Activated CD4-positive, alpha-beta memory T cell treated with anti-CD3 and anti-CD28 coated beads for 36 hours (primary cell): ENCODE results near the gene TOMM6. TPM values are rescaled to one million over a fixed set of nuclear protein-coding genes. Genes with fewer than 3 reads are reported as not detected.

Experiments
- CTCF ChIA-PET: fragments of 350-600 bp; sonication (Branson Sonifier 250); formaldehyde crosslinking; loops from one replicate; lab custom pipeline; 2021; ENCODE audit warnings: antibody characterized with exemption, inconsistent platforms; lab: Charles Lee
- POLR2A ChIA-PET: fragments of 350-600 bp; sonication (Branson Sonifier 250); formaldehyde crosslinking; loops from one replicate; lab custom pipeline; 2021; ENCODE audit warnings: antibody characterized with exemption; lab: Charles Lee
- DNase-seq: peaks from one replicate; pipeline ENCODE4 v3.0.0-alpha.2; 2020
- H3K27ac Mint-ChIP-seq: one replicate; pipeline ENCODE4 v1.8.0; 2021; ENCODE audit warnings: mixed read lengths
- H3K27me3 Mint-ChIP-seq: one replicate; pipeline ENCODE4 v1.8.0; 2021; ENCODE audit warnings: mixed read lengths
- H3K36me3 Mint-ChIP-seq: one replicate; pipeline ENCODE4 v1.8.0; 2021; ENCODE audit warnings: mixed read lengths
- H3K4me1 Mint-ChIP-seq: one replicate; pipeline ENCODE4 v1.8.0; 2021; ENCODE audit warnings: low read depth, mixed read lengths
- H3K4me3 Mint-ChIP-seq: one replicate; pipeline ENCODE4 v1.8.0; 2021; ENCODE audit warnings: mild to moderate bottlenecking, mixed read lengths
- H3K9me3 Mint-ChIP-seq: one replicate; pipeline ENCODE4 v1.8.0; 2021; ENCODE audit warnings: mixed read lengths
- intact Hi-C: fragments of 100-400 bp; cut with micrococcal nuclease; formaldehyde crosslinking; loops from one replicate; pipeline ENCODE4 v1.15.1; 2023
- total RNA-seq, 2 experiments: library from RNA; stranded (reverse); gene quantifications; one replicate each; pipeline ENCODE4 v1.2.3, GENCODE V29; 2021

TOMM6 gene
- 100 to 1,000 TPM; 264 to 280 TPM for total RNA-seq

- peak within 1 kb of the TSS; percentile 90 for H3K27ac Mint-ChIP-seq
- H3K36me3 Mint-ChIP-seq, result peaks cover 31% of the 10 kb centered on the region
- ChIA-PET CTCF (interaction anchor here (0.6 to 5.5 kb wide), 41 partner anchors 8 to 1026 kb away, joined by 3 to 94 read pairs (median 4); partner anchors contain the start of genes BYSL, CCND3, FRS3 and MED20), POLR2A (interaction anchor here (0.8 to 1.6 kb wide), 8 partner anchors 19 to 263 kb away, joined by 3 to 10 read pairs (median 4); partner anchors contain the start of genes BYSL, CCND3, MED20 and TAF8)
- H3K4me1 Mint-ChIP-seq, result peaks cover 20% of the 10 kb centered on the region
- peak within 1 kb of the TSS; percentile 92 for H3K4me3 Mint-ChIP-seq
- intact Hi-C loops, result loop anchor here (1.0 to 5.0 kb wide), 7 partner anchors 8 to 263 kb away; partner anchors contain the start of genes BYSL, FRS3, MED20 and TAF8
- no peaks in the 10 kb centered on the region for H3K27me3 Mint-ChIP-seq
- peak; percentile 98 for DNase-seq
- no peaks in the 10 kb centered on the region for H3K9me3 Mint-ChIP-seq
Observed at GRCh38 chr6:41787219-41787917, at the start of gene TOMM6. TSS of gene TOMM6 (plus strand) at chr6:41787694. CDS start at chr6:41787698, 4 bp downstream.

GRCh38 chr6:41739041-41739440, 48.5 kb upstream of the TOMM6 start:
- CTCF ChIA-PET, result interaction anchor here (0.6 kb wide), 1 partner anchor 1452 kb away, joined by 3 read pairs; no protein-coding TSS in a partner anchor
- Mint-ChIP-seq H3K27me3 (no peaks in the 10 kb centered on the region), H3K4me1 (no peaks in the 10 kb centered on the region)

DNA sequence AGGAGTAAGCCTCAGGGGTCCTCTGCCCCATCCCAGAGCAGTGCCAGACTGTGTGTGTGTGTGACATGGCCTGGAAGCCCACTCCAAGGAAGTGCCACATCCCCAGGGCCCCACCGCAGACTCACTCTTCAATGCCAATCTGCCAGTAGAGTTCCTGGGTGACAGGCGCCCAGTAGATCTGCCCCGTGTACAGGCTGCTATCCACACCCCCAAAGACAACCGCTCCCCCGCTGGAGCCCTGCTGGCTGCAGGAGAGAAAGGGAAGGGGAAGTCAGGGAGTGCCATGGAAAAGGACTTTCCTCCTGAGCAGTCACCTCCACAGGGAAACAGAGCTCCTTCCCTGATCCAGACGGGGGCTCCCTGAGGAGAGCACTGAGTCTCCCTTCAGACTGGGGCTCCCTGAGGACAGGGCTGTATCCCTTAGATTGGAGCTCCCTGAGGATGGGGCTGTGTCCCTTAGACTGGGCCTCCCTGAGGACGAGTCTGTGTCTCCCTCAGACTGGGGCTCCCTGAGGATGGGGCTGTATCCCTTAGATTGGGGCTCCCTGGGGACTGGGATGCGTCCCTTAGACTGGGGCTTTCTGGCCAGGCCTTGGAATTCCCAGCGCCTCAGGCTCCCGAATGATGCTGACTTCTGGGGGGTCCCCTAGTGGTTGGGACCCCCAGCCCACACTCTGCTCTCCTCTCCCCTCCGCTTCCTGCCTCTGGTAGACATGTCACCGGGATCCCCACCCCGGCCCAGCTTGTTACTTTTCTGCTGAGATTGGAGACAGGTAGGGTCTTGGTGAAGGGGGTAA, 46.9 kb upstream of the TOMM6 start:
- ChIA-PET CTCF (interaction anchor here (0.7 to 0.8 kb wide), 2 partner anchors 21 to 34 kb away, joined by 3 read pairs; no protein-coding TSS in a partner anchor), POLR2A (no interaction called here)
- Mint-ChIP-seq H3K27ac (no peak overlapping the region), H3K36me3 (no peaks in the 10 kb centered on the region), H3K4me3 (no peak overlapping the region), H3K4me1 (no peaks in the 10 kb centered on the region), H3K9me3 (no peaks in the 10 kb centered on the region), H3K27me3 (no peaks in the 10 kb centered on the region)
- no peak for DNase-seq
- intact Hi-C loops, result no loop called here

More at GRCh38 chr6:41739041-41739440, 48.5 kb upstream of the TOMM6 start:
- Mint-ChIP-seq H3K36me3 (no peaks in the 10 kb centered on the region), H3K27ac (no peak overlapping the region), H3K9me3 (no peaks in the 10 kb centered on the region), H3K4me3 (no peak overlapping the region)
- DNase-seq, result no peak
- intact Hi-C loops, result loop anchor here (5.0 kb wide), 1 partner anchor 38 kb away; the partner anchor contains the start of gene FRS3
- POLR2A ChIA-PET, result no interaction called here

- intact Hi-C loops, result no loop called here
- ChIA-PET CTCF (no interaction called here), POLR2A (no interaction called here)
- DNase-seq, result no peak
- no peaks in the 10 kb centered on the region for H3K9me3 Mint-ChIP-seq
- no peak overlapping the region for H3K27ac Mint-ChIP-seq
- H3K36me3 Mint-ChIP-seq, result no peaks in the 10 kb centered on the region
- H3K4me3 Mint-ChIP-seq, result no peak overlapping the region
- H3K4me1 Mint-ChIP-seq, result no peaks in the 10 kb centered on the region
- H3K27me3 Mint-ChIP-seq, result no peaks in the 10 kb centered on the region
Observed at GRCh38 chr6:41741625-41742490, 45.6 kb upstream of the TOMM6 start.

GRCh38 chr6:41743406-41744235, 43.9 kb upstream of the TOMM6 start:
- Mint-ChIP-seq H3K4me3 (no peak overlapping the region), H3K36me3 (no peaks in the 10 kb centered on the region), H3K27ac (no peak overlapping the region), H3K27me3 (no peaks in the 10 kb centered on the region), H3K9me3 (no peaks in the 10 kb centered on the region), H3K4me1 (no peaks in the 10 kb centered on the region)
- no peak for DNase-seq
- intact Hi-C loops, result no loop called here
- ChIA-PET CTCF (no interaction called here), POLR2A (no interaction called here)

DNA sequence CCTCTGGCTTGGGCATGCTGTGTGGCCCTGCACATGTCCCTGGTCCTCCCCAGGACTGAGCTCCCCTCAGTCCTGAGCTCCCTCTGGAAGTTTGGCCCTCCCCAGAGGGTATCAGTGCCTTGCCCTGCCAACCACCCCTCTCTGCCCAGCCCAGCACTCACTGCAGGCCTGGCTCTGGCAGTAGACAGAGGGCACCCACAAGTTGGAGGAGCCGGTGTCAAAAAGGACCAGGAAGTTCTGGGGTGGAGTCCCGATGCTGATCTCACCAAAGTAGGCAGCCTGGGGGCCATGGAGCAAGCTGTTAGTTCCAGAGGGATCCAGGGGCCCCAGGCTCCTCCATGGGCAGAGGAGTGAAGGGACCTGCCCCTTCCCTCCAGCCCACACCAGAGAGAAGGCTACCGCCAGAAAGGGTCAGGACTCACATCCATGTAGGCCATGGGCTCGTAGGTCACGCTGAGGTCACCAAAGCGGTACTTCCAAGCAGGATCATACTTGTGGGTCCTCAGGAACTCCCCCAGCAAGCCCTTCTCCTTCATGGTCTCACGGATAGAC, 43.2 kb upstream of the TOMM6 start:
- H3K27ac Mint-ChIP-seq, result no peak overlapping the region
- ChIA-PET CTCF (no interaction called here), POLR2A (no interaction called here)
- H3K9me3 Mint-ChIP-seq, result no peaks in the 10 kb centered on the region
- H3K4me3 Mint-ChIP-seq, result no peak overlapping the region
- H3K27me3 Mint-ChIP-seq, result no peaks in the 10 kb centered on the region
- H3K36me3 Mint-ChIP-seq, result no peaks in the 10 kb centered on the region
- intact Hi-C loops, result no loop called here
- DNase-seq, result no peak
- no peaks in the 10 kb centered on the region for H3K4me1 Mint-ChIP-seq

DNA sequence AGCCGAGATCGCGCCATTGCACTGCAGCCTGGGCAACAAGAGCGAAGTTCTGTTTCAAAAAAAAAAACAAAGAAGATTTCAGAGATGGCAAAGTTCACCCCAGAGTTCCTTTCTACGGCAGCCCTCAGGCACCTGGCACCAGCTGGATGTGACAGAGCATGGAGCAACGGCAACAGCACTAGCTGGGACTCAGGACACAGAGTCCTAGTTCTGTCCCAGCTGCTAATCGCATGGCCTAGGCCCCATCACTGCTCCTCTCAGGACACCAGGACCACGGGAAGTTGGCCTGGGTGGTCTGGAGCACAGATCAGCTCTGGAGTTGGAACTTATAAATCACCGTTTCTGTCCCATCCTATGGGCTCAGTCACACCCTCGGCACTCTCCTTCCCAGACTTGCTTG, 41.4 kb upstream of the TOMM6 start:
- no peak for DNase-seq

GRCh38 chr6:41747256-41748101, 40.0 kb upstream of the TOMM6 start, which contains the start of gene PGC:
TSS of gene PGC (minus strand) at chr6:41747397. CDS start at chr6:41747334, 63 bp downstream.
- ChIA-PET POLR2A (no interaction called here), CTCF (interaction anchor here (0.6 kb wide), 1 partner anchor 168 kb away, joined by 3 read pairs; no protein-coding TSS in a partner anchor)
- DNase-seq, result no peak
- no peaks in the 10 kb centered on the region for H3K36me3 Mint-ChIP-seq
- H3K9me3 Mint-ChIP-seq, result no peaks in the 10 kb centered on the region
- no peak within 1 kb of the TSS for H3K4me3 Mint-ChIP-seq
- H3K27me3 Mint-ChIP-seq, result no peaks in the 10 kb centered on the region
- intact Hi-C loops, result no loop called here
- H3K4me1 Mint-ChIP-seq, result no peaks in the 10 kb centered on the region
- no peak within 1 kb of the TSS for H3K27ac Mint-ChIP-seq

More for the DNA sequence above, 41.4 kb upstream of the TOMM6 start:
- ChIA-PET CTCF (no interaction called here), POLR2A (no interaction called here)
- H3K4me3 Mint-ChIP-seq, result no peak overlapping the region
- no peaks in the 10 kb centered on the region for H3K27me3 Mint-ChIP-seq
- H3K4me1 Mint-ChIP-seq, result no peaks in the 10 kb centered on the region
- H3K27ac Mint-ChIP-seq, result no peak overlapping the region
- no peaks in the 10 kb centered on the region for H3K9me3 Mint-ChIP-seq
- intact Hi-C loops, result no loop called here
- H3K36me3 Mint-ChIP-seq, result no peaks in the 10 kb centered on the region

DNA sequence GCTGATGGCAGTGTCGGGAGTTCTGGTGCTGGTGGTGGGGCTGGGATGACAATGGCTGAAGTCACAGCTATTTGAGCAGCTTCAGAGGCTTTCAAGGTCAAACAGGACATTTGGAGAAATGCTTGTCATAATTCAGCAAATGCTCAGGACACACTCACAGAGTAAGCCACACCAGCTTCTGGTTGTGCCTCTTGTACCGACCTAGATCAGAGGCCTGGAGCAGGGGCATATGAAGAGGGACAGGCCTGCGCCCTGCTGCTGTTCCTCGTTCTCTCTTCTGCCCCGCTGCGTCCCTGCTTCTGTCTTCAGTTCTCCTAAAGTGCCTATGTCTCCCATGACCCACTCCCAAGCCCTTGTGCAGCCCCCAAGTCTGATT, 39.4 kb upstream of the TOMM6 start:
- Mint-ChIP-seq H3K4me3 (no peak overlapping the region), H3K4me1 (no peaks in the 10 kb centered on the region), H3K9me3 (no peaks in the 10 kb centered on the region), H3K36me3 (no peaks in the 10 kb centered on the region), H3K27me3 (no peaks in the 10 kb centered on the region), H3K27ac (no peak overlapping the region)
- CTCF ChIA-PET, result interaction anchor here (0.6 to 0.7 kb wide), 2 partner anchors 65 to 168 kb away, joined by 3 to 6 read pairs; no protein-coding TSS in a partner anchor
- POLR2A ChIA-PET, result no interaction called here
- intact Hi-C loops, result no loop called here
- no peak for DNase-seq

GRCh38 chr6:41748542-41748941, 39.0 kb upstream of the TOMM6 start:
- H3K27ac Mint-ChIP-seq, result no peak overlapping the region
- H3K36me3 Mint-ChIP-seq, result no peaks in the 10 kb centered on the region
- CTCF ChIA-PET, result interaction anchor here (0.7 kb wide), 1 partner anchor 65 kb away, joined by 6 read pairs; no protein-coding TSS in a partner anchor
- H3K9me3 Mint-ChIP-seq, result no peaks in the 10 kb centered on the region
- no peak overlapping the region for H3K4me3 Mint-ChIP-seq
- H3K4me1 Mint-ChIP-seq, result no peaks in the 10 kb centered on the region
- POLR2A ChIA-PET, result no interaction called here
- no peak for DNase-seq
- intact Hi-C loops, result no loop called here
- no peaks in the 10 kb centered on the region for H3K27me3 Mint-ChIP-seq
